HepG2 (cell line): ENCODE measurements around the gene SYNPO. TPM values are rescaled to one million over a fixed set of nuclear protein-coding genes. Genes with fewer than 3 reads are reported as not detected.

Experiments used
- ATAC-seq: fragments of 200-7000 bp; cut with Tn5 transposase; 3 replicates; pipeline ENCODE4 v1.9.1; 2020; ENCODE audit warnings: mild to moderate bottlenecking, moderate library complexity
- BruUV-seq: library from RNA; stranded (reverse); fragments of 400-500 nt; replicated peaks from 2 replicates; lab custom pipeline; 2021; lab: Mats Ljungman, UMichigan
- CTCF ChIA-PET: fragments of 300-600 bp; formaldehyde crosslinking; extraction: SDS; loops from one replicate; lab custom pipeline; 2021; ENCODE audit warnings: low total read pairs, inconsistent platforms, low intra/inter-chr PET ratio; lab: Yijun Ruan, JAX
- POLR2A ChIA-PET: fragments of 350-600 bp; sonication (Branson Sonifier 250); formaldehyde crosslinking; loops from one replicate; lab custom pipeline; 2020; ENCODE audit warnings: antibody characterized with exemption, inconsistent platforms; lab: Yijun Ruan, JAX
- DNase-seq: peaks from one replicate; pipeline ENCODE4 v3.0.0-alpha.2; 2015; ENCODE audit warnings: low spot score
- FAIRE-seq: peaks from 3 replicates; lab custom pipeline; 2011; peaks lifted over from hg19 to GRCh38; lab: Jason Lieb, UNC
- H2AFZ ChIP-seq: one replicate; pipeline ENCODE4 v1.6.1; 2011; ENCODE audit warnings: low read length, inconsistent platforms
- H3K27ac ChIP-seq: fragments of 300-600 bp; 3 replicates; pipeline ENCODE4 v1.8.0; 2011; ENCODE audit warnings: mixed run types, mild to moderate bottlenecking, mixed read lengths, low read length, inconsistent platforms; ENCODE audit not compliant: insufficient read depth; ENCODE audit errors: extremely low read length
- H3K27me3 ChIP-seq, 2 experiments: fragments of 200-600 bp in 1 of 2; 2 replicates in 1 of 2; 3 replicates in 1 of 2; pipeline versions ENCODE4 v1.6.0 to v1.8.0; 2011; ENCODE audit warnings: low read length in 2 of 2, mild to moderate bottlenecking in 2 of 2, moderate library complexity in 2 of 2, inconsistent platforms in 1 of 2; ENCODE audit not compliant: insufficient read depth in 2 of 2, control insufficient read depth in 1 of 2
- H3K36me3 ChIP-seq, 2 experiments: fragments of 200-600 bp in 1 of 2; replicated peaks in 1 of 2; 2 replicates in 1 of 2; 3 replicates in 1 of 2; pipeline versions ENCODE4 v1.5.1 to v1.8.0; 2011; ENCODE audit warnings: low read length in 2 of 2, inconsistent platforms in 1 of 2; ENCODE audit not compliant: insufficient read depth in 2 of 2, control insufficient read depth in 1 of 2
- H3K4me1 ChIP-seq: 2 replicates; pipeline ENCODE4 v1.5.1; 2012; ENCODE audit warnings: low read length, inconsistent platforms; ENCODE audit not compliant: insufficient read depth
- H3K4me2 ChIP-seq: 2 replicates; pipeline ENCODE4 v1.6.0; 2011; ENCODE audit warnings: low read depth, low read length, inconsistent platforms
- H3K4me3 ChIP-seq, 3 experiments: fragments of 200-600 bp in 1 of 3; sonication (generic), shearing (Covaris generic) in 1 of 3; replicated peaks in 1 of 3; 2 replicates each; pipeline ENCODE4 v1.5.1; 2011 to 2016; ENCODE audit warnings: low read length in 3 of 3, inconsistent platforms in 2 of 3, low read depth in 2 of 3, mild to moderate bottlenecking in 2 of 3, control low read depth in 1 of 3, mixed read lengths in 1 of 3; ENCODE audit not compliant: insufficient read depth in 1 of 3
- H3K79me2 ChIP-seq: one replicate; pipeline ENCODE4 v1.6.1; 2011; ENCODE audit warnings: low read length, inconsistent platforms; ENCODE audit not compliant: insufficient read depth
- H3K9ac ChIP-seq: 2 replicates; pipeline ENCODE4 v1.6.0; 2011; ENCODE audit warnings: mild to moderate bottlenecking, low read depth, low read length, inconsistent platforms; ENCODE audit not compliant: insufficient read depth
- H3K9me3 ChIP-seq: 2 replicates; pipeline ENCODE4 v1.5.1; 2012; ENCODE audit warnings: mild to moderate bottlenecking, low read length
- H4K20me1 ChIP-seq: 2 replicates; pipeline ENCODE4 v1.6.0; 2011; ENCODE audit warnings: inconsistent platforms, mild to moderate bottlenecking, low read length, moderate library complexity; ENCODE audit not compliant: insufficient read depth
- ATF3 ChIP-seq: sonication (generic); formaldehyde crosslinking; IDR thresholded peaks from 2 replicates; pipeline ENCODE4 v1.4.0; 2020; ENCODE audit warnings: missing genetic modification reagents
- CBFB ChIP-seq: sonication (generic); formaldehyde crosslinking; IDR thresholded peaks from 2 replicates; pipeline ENCODE4 v1.4.0; 2020; ENCODE audit warnings: missing genetic modification reagents
- CERS6 ChIP-seq: sonication (generic); formaldehyde crosslinking; IDR thresholded peaks from 2 replicates; pipeline ENCODE4 v1.5.0; 2020; ENCODE audit warnings: missing genetic modification reagents
- FOSL2 ChIP-seq: sonication (generic); formaldehyde crosslinking; IDR thresholded peaks from 2 replicates; pipeline ENCODE4 v1.4.0; 2020; ENCODE audit warnings: missing genetic modification reagents
- MED13 ChIP-seq: sonication (generic); formaldehyde crosslinking; IDR thresholded peaks from 2 replicates; pipeline ENCODE4 v1.5.0; 2020; ENCODE audit warnings: missing genetic modification reagents
- MLX ChIP-seq: IDR thresholded peaks from 2 replicates; pipeline ENCODE4 v1.6.1; 2016
- MZF1 ChIP-seq: sonication (generic); formaldehyde crosslinking; IDR thresholded peaks from 2 replicates; pipeline ENCODE4 v1.8.1; 2023; ENCODE audit warnings: mild to moderate bottlenecking, missing genetic modification reagents, borderline replicate concordance
- PATZ1 ChIP-seq: sonication (generic); formaldehyde crosslinking; IDR thresholded peaks from 2 replicates; pipeline ENCODE4 v1.4.0; 2020; ENCODE audit warnings: missing genetic modification reagents
- TFAP4 ChIP-seq: sonication (generic); IDR thresholded peaks from 2 replicates; pipeline ENCODE4 v1.6.1; 2016; ENCODE audit warnings: low read depth, borderline replicate concordance
- ZBTB1 ChIP-seq: sonication (generic); formaldehyde crosslinking; IDR thresholded peaks from 2 replicates; pipeline ENCODE4 v1.4.0; 2020; ENCODE audit warnings: missing genetic modification reagents, borderline replicate concordance
- ZBTB20 ChIP-seq: sonication (generic); formaldehyde crosslinking; IDR thresholded peaks from 2 replicates; pipeline ENCODE4 v1.8.1; 2023; ENCODE audit warnings: missing genetic modification reagents, low read depth, mild to moderate bottlenecking, borderline replicate concordance
- ZNF292 ChIP-seq: sonication (generic); formaldehyde crosslinking; IDR thresholded peaks from 2 replicates; pipeline ENCODE4 v1.8.1; 2022; ENCODE audit warnings: mild to moderate bottlenecking, low read depth, missing genetic modification reagents, borderline replicate concordance
- ZSCAN31 ChIP-seq: sonication (generic); formaldehyde crosslinking; IDR thresholded peaks from 2 replicates; pipeline ENCODE4 v1.5.0; 2020; ENCODE audit warnings: low read depth, mild to moderate bottlenecking, missing genetic modification reagents
- WGBS: methylation state at CpG from one replicate; pipeline ENCODE4 v1.1.6; 2017; ENCODE audit warnings: low lambda C conversion rate; 5-methylcytosine and 5-hydroxymethylcytosine counted together
- in situ Hi-C: cut with HindIII; loops from 2 replicates; pipeline ENCODE4 v1.10.0; 2017; ENCODE audit warnings: low pct_unique_long_range_greater_than_20kb; ENCODE audit not compliant: extremely low pct_ligation_motif_present
- intact Hi-C: fragments of 100-400 bp; cut with micrococcal nuclease; formaldehyde crosslinking; loops from one replicate; pipeline ENCODE4 v1.10.0; 2022; ENCODE audit not compliant: unreplicated experiment
- polyA plus RNA-seq, 8 experiments: library from polyadenylated mRNA; depleted of rRNA in 3 of 8; stranded (reverse) in 7 of 8; unstranded in 1 of 8; fragments of >200 nt; fragmentation: Illumina TruSeq in 4 of 8; extraction: Trizol in 4 of 8; gene quantifications; 2 replicates each; pipeline versions ENCODE4 v1.2.1 to v1.2.3, GENCODE V29; 2011 to 2016; ENCODE audit warnings: low read depth in 4 of 8, missing spikeins in 1 of 8, mixed read lengths in 1 of 8; ENCODE audit not compliant: insufficient read depth in 1 of 8
- total RNA-seq, 5 experiments: library from RNA; depleted of rRNA; stranded (reverse); fragments of >200 nt; fragmentation: Illumina TruSeq; extraction: Trizol; gene quantifications; 2 replicates each; pipeline ENCODE4 v1.2.3, GENCODE V29; 2016; ENCODE audit warnings: low read depth in 1 of 5

The SYNPO gene
- total and polyA plus RNA-seq, 2 of the 13 experiments (the other 11 are each of a cell fraction or from before 2014, with no cell fraction given), result 0.09 to 0.30 TPM

- Histone ChIP-seq H3K9me3 (no peaks in the 10 kb centered on the region), H3K4me2 (0 out of 2 replicates have a peak overlapping the region, but pooled peaks have one; percentile 14), H3K79me2 (no peaks in the 10 kb centered on the region), H3K27me3 (0 out of 5 replicates have a peak, but pooled peaks cover 0 to 3% of the 10 kb centered on the region in 2 experiments), H3K36me3 (no peaks in the 10 kb centered on the region), H3K9ac (no peak overlapping the region), H2AFZ (no peak overlapping the region), H3K27ac (no peak overlapping the region), H4K20me1 (no peaks in the 10 kb centered on the region), H3K4me1 (peaks cover 75% of the 10 kb centered on the region), H3K4me3 (no peak overlapping the region; a peak in 1 of 6 replicates)
- DNase-seq (peak; percentile 63), FAIRE-seq (no peak), ATAC-seq (peak; percentile 26; the same call in 2 of the 3 replicates)
- POLR2A ChIA-PET, result interaction anchor here (1.1 kb wide), 2 partner anchors 60 to 193 kb away, joined by 4 to 5 read pairs; partner anchors contain the start of gene RPS14
- TF ChIP-seq CBFB (CRISPR knock-in tag) (no peak), MED13 (CRISPR knock-in tag) (no peak), PATZ1 (CRISPR knock-in tag) (0 out of 2 replicates have a peak, but pooled peaks have one; percentile 30), ZNF292 (no peak), TFAP4 (peak; percentile 24; the same call in 1 of the 2 replicates), ATF3 (CRISPR knock-in tag) (peak; percentile 63; the same call in 1 of the 2 replicates), ZBTB1 (CRISPR knock-in tag) (no peak), FOSL2 (CRISPR knock-in tag) (peak; percentile 72), CERS6 (CRISPR knock-in tag) (no peak), ZBTB20 (CRISPR knock-in tag) (no peak), ZSCAN31 (no peak), MZF1 (no peak), MLX (CRISPR knock-in tag) (no peak)
- 7% methylated on average over 3 of the region's 5 CpGs for WGBS
- in situ Hi-C loops (loop anchor here (5.0 kb wide), 1 partner anchor 60 kb away; no protein-coding TSS in a partner anchor), intact Hi-C loops (loop anchor here (5.0 kb wide), 1 partner anchor 310 kb away; no protein-coding TSS in a partner anchor)
- CTCF ChIA-PET, result no interaction called here
- BruUV-seq, result no TSS peak
These were observed 2.1 kb downstream of the SYNPO start for GRCh38 chr5:150642567-150642927.
